ENCODE results near the gene SH3PXD2B.

DNA sequence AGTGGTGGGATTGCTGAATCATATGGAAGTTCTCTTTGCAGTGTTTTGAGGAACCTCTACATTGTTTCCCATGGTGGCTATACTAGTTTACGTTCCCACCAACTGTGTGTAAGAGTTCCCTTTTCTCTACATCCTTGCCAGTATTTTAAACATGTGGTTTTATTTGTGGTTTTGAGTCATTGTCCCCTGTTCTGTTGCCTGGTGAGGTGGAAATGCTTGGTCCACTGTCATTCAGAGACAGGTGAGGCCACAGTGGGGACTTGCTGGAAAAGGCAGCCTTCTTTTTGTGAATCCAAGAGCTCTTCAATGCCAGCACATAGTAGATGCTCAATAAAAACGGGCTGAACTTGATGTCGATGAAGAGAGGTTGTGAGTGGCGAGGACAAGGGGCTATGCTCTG lies 44.2 kb downstream of the SH3PXD2B start:
- TF ChIP-seq POLR2A (IDR thresholded peaks at IDR 0.05; ENCODE audit: low read depth, low read length) (no peak), POLR2AphosphoS5 (IDR thresholded peaks at IDR 0.05; ENCODE audit: low read depth, low read length) (no peak)

All from GM12891 (cell line).